Liver (tissue), 3 donors: ENCODE data around the gene ZNF862.
"Not testable (repeated sequence)": the region's sequence is repeated elsewhere in the genome, so short reads cannot be mapped to it uniquely, and the experiment has no call there.

Source experiments
- EGR1 ChIP-seq, 2 donors: IDR thresholded peaks; 2 replicates each; pipeline ENCODE4 v1.6.1; 2016 to 2018; ENCODE audit warnings: antibody characterized with exemption in 2 of 2, low read depth in 2 of 2
- GABPA ChIP-seq, 2 donors: IDR thresholded peaks in 1 of 2; conservative IDR thresholded peaks in 1 of 2; 2 replicates each; pipeline ENCODE4 v1.6.1; 2016; ENCODE audit warnings: antibody characterized with exemption in 2 of 2, mild to moderate bottlenecking in 1 of 2, moderate library complexity in 1 of 2
- JUND ChIP-seq, 2 donors: IDR thresholded peaks; 2 replicates each; pipeline ENCODE4 v1.6.1; 2016; ENCODE audit warnings: antibody characterized with exemption in 2 of 2
- RAD21 ChIP-seq, 2 donors: IDR thresholded peaks; 2 replicates each; pipeline ENCODE4 v1.6.1; 2016; ENCODE audit warnings: antibody characterized with exemption in 2 of 2, mild to moderate bottlenecking in 2 of 2
- REST ChIP-seq: IDR thresholded peaks from 2 replicates; pipeline ENCODE4 v1.6.1; 2016; ENCODE audit warnings: antibody characterized with exemption, mild to moderate bottlenecking
- SP1 ChIP-seq: IDR thresholded peaks from 2 replicates; pipeline ENCODE4 v1.6.1; 2018; ENCODE audit warnings: antibody characterized with exemption, mild to moderate bottlenecking
- TF ChIP-seq, protein P1 (sequence below): fragments of 150-350 bp; IDR thresholded peaks from 2 replicates; pipeline ENCODE4 v1.5.1; 2017; ENCODE audit warnings: improper control_type of control experiment, low read depth, low read length; ENCODE audit not compliant: missing input control
- TF ChIP-seq, protein P2 (sequence below): IDR thresholded peaks from 2 replicates; pipeline ENCODE4 v1.6.1; 2016; ENCODE audit warnings: antibody characterized with exemption
- TF ChIP-seq, protein P3 (sequence below): IDR thresholded peaks from 2 replicates; pipeline ENCODE4 v1.6.1; 2016; ENCODE audit warnings: antibody characterized with exemption
- donor health status: healthy.
- donor health status: healthy.

GRCh38 chr7:149894957-149895356, 56.8 kb downstream of the ZNF862 start:
- TF ChIP-seq, protein P1, sequence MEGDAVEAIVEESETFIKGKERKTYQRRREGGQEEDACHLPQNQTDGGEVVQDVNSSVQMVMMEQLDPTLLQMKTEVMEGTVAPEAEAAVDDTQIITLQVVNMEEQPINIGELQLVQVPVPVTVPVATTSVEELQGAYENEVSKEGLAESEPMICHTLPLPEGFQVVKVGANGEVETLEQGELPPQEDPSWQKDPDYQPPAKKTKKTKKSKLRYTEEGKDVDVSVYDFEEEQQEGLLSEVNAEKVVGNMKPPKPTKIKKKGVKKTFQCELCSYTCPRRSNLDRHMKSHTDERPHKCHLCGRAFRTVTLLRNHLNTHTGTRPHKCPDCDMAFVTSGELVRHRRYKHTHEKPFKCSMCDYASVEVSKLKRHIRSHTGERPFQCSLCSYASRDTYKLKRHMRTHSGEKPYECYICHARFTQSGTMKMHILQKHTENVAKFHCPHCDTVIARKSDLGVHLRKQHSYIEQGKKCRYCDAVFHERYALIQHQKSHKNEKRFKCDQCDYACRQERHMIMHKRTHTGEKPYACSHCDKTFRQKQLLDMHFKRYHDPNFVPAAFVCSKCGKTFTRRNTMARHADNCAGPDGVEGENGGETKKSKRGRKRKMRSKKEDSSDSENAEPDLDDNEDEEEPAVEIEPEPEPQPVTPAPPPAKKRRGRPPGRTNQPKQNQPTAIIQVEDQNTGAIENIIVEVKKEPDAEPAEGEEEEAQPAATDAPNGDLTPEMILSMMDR = not testable (repeated sequence)
- TF ChIP-seq EGR1 (IDR thresholded peaks at IDR 0.05; ENCODE audit: low read depth in 2 of 2); RAD21 (IDR thresholded peaks at IDR 0.05); REST; GABPA (IDR thresholded peaks at IDR 0.05 in 1 of 2, conservative IDR thresholded peaks at IDR 0.05 in 1 of 2); SP1; JUND (IDR thresholded peaks at IDR 0.05): not testable (repeated sequence)
- TF ChIP-seq, protein P2, sequence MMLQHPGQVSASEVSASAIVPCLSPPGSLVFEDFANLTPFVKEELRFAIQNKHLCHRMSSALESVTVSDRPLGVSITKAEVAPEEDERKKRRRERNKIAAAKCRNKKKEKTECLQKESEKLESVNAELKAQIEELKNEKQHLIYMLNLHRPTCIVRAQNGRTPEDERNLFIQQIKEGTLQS = not testable (repeated sequence)
- TF ChIP-seq, protein P3, sequence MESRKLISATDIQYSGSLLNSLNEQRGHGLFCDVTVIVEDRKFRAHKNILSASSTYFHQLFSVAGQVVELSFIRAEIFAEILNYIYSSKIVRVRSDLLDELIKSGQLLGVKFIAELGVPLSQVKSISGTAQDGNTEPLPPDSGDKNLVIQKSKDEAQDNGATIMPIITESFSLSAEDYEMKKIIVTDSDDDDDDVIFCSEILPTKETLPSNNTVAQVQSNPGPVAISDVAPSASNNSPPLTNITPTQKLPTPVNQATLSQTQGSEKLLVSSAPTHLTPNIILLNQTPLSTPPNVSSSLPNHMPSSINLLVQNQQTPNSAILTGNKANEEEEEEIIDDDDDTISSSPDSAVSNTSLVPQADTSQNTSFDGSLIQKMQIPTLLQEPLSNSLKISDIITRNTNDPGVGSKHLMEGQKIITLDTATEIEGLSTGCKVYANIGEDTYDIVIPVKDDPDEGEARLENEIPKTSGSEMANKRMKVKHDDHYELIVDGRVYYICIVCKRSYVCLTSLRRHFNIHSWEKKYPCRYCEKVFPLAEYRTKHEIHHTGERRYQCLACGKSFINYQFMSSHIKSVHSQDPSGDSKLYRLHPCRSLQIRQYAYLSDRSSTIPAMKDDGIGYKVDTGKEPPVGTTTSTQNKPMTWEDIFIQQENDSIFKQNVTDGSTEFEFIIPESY = not testable (repeated sequence)
